ENCODE results near the gene EREG. TPM values are rescaled to one million over a fixed set of nuclear protein-coding genes. Genes with fewer than 3 reads are reported as not detected.

Gene EREG
- total RNA-seq, 1 experiment from 2014 or later: not detected

- Mint-ChIP-seq H3K27me3 (ENCODE audit: low read depth) (no peaks in the 10 kb centered on the region), H3K9me3 (no peaks in the 10 kb centered on the region), H3K4me3 (no peak overlapping the region), H3K4me1 (no peaks in the 10 kb centered on the region), H3K36me3 (ENCODE audit: insufficient read depth in 1 of 3, low read depth in 3 of 3) (no peaks in the 10 kb centered on the region), H3K27ac (no peak overlapping the region)
- no peak for DNase-seq
- no peaks in the 10 kb centered on the region for H3K4me1 ChIP-seq (ENCODE audit: insufficient read depth, low read length)
- no peak overlapping the region for H3K27ac ChIP-seq (ENCODE audit: insufficient read length, low read depth, low read length)
- no peak overlapping the region for H2BK5ac ChIP-seq (ENCODE audit: insufficient read length, low read length)
- H3K79me1 ChIP-seq (ENCODE audit: insufficient read depth, low read depth, low read length, poor library complexity, severe bottlenecking): no peaks in the 10 kb centered on the region
- no peak overlapping the region for H2AK5ac ChIP-seq (ENCODE audit: insufficient read length, low read length)
- no peaks in the 10 kb centered on the region for H3K27me3 ChIP-seq (ENCODE audit: insufficient read depth, low read length)
- H3K4me2 ChIP-seq (ENCODE audit: insufficient read depth, insufficient read length, low read length): no peak overlapping the region
- H3K56ac ChIP-seq (ENCODE audit: insufficient read length, low read depth, low read length): no peak overlapping the region
- TF ChIP-seq, protein P1, sequence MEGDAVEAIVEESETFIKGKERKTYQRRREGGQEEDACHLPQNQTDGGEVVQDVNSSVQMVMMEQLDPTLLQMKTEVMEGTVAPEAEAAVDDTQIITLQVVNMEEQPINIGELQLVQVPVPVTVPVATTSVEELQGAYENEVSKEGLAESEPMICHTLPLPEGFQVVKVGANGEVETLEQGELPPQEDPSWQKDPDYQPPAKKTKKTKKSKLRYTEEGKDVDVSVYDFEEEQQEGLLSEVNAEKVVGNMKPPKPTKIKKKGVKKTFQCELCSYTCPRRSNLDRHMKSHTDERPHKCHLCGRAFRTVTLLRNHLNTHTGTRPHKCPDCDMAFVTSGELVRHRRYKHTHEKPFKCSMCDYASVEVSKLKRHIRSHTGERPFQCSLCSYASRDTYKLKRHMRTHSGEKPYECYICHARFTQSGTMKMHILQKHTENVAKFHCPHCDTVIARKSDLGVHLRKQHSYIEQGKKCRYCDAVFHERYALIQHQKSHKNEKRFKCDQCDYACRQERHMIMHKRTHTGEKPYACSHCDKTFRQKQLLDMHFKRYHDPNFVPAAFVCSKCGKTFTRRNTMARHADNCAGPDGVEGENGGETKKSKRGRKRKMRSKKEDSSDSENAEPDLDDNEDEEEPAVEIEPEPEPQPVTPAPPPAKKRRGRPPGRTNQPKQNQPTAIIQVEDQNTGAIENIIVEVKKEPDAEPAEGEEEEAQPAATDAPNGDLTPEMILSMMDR (conservative IDR thresholded peaks at IDR 0.05): no peak
- H2BK15ac ChIP-seq (ENCODE audit: low read depth, low read length): no peak overlapping the region
- no CpG with 5 or more reads among the region's 2 CpGs for WGBS (ENCODE audit: extremely low coverage, insufficient read length, low lambda C conversion rate)
- H2AFZ ChIP-seq (ENCODE audit: low read length): no peak overlapping the region
- H2BK12ac ChIP-seq (ENCODE audit: insufficient read length, low read depth, low read length): no peak overlapping the region
- no peaks in the 10 kb centered on the region for H4K20me1 ChIP-seq (ENCODE audit: control insufficient read depth, insufficient read depth, insufficient read length)
- H4K8ac ChIP-seq (replicated peaks; ENCODE audit: insufficient read length, low read depth, low read length): no peak overlapping the region
- H4K91ac ChIP-seq (ENCODE audit: insufficient read length, low read depth, low read length): no peak overlapping the region
- H3T11ph ChIP-seq (ENCODE audit: low read length): no peak overlapping the region
- H3K14ac ChIP-seq (ENCODE audit: insufficient read depth, low read length): no peak overlapping the region
- H2BK20ac ChIP-seq (ENCODE audit: low read depth, low read length, poor library complexity, severe bottlenecking): no peak overlapping the region
- H3K4ac ChIP-seq (ENCODE audit: low read depth, low read length): no peak overlapping the region
- H3K23ac ChIP-seq (ENCODE audit: insufficient read length, low read depth, low read length): no peak overlapping the region
- H3K9ac ChIP-seq (ENCODE audit: extremely low read depth, insufficient read length, low read length): no peak overlapping the region
- no peak overlapping the region for H2BK120ac ChIP-seq (ENCODE audit: low read depth, low read length, poor library complexity, severe bottlenecking)
- H3K79me2 ChIP-seq (ENCODE audit: insufficient read depth, low read length): no peaks in the 10 kb centered on the region
- H3K23me2 ChIP-seq (ENCODE audit: insufficient read length, low read depth, low read length, poor library complexity, severe bottlenecking): no peaks in the 10 kb centered on the region
- no peak overlapping the region for H3K18ac ChIP-seq (ENCODE audit: insufficient read length, low read depth, low read length)
- no peak overlapping the region for H4K5ac ChIP-seq (ENCODE audit: insufficient read length, low read depth, low read length)
- no peaks in the 10 kb centered on the region for H3K9me3 ChIP-seq (ENCODE audit: control insufficient read depth, low read depth, low read length)
These were observed 22.8 kb downstream of the EREG start for GRCh38 chr4:74387790-74388189.
